HG02885 (cell line): ENCODE data around the gene MRPS33.
A peak's percentile ranks its signal among the peaks of the same experiment; 100 is the strongest.
"Not testable (repeated sequence)": the region's sequence is repeated elsewhere in the genome, so short reads cannot be mapped to it uniquely, and the experiment has no call there.

Source experiments
- ATAC-seq: cut with Tn5 transposase; IDR thresholded peaks from one replicate; pipeline ENCODE4 v1.9.1; 2021; ENCODE audit warnings: mild to moderate bottlenecking; ENCODE audit not compliant: unreplicated experiment, poor library complexity

Gene MRPS33

GRCh38 chr7:141014524-141015395 lies at the start of gene MRPS33:
MRPS33 (minus strand) TSS chr7:141014952; CDS start chr7:141010633, 4,319 bp downstream.
- peak; percentile 99 for ATAC-seq

GRCh38 chr7:141057788-141058187 lies 43.0 kb upstream of the MRPS33 start:
- no peak for ATAC-seq

DNA sequence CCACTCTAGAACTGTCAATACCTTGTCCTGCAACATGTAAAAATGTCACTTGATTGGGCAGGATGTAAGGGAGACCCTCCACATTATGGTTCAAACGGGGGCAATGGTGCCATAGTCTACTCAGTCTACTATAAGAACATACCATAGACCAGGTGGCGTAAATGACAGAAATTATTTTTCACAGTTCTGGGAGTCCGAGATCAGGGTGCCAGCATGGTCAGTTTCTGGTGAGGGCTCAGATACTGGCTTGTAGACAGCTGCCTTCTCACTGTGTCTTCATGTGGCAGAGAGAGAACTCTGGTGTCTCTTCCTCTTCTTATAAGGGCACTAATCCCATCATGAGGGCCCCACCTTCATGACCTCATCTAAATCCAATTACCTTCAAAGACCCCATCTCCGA lies 40.4 kb upstream of the MRPS33 start:
- ATAC-seq = no peak

GRCh38 chr7:141053626-141054025 lies 38.9 kb upstream of the MRPS33 start:
- ATAC-seq = no peak

DNA sequence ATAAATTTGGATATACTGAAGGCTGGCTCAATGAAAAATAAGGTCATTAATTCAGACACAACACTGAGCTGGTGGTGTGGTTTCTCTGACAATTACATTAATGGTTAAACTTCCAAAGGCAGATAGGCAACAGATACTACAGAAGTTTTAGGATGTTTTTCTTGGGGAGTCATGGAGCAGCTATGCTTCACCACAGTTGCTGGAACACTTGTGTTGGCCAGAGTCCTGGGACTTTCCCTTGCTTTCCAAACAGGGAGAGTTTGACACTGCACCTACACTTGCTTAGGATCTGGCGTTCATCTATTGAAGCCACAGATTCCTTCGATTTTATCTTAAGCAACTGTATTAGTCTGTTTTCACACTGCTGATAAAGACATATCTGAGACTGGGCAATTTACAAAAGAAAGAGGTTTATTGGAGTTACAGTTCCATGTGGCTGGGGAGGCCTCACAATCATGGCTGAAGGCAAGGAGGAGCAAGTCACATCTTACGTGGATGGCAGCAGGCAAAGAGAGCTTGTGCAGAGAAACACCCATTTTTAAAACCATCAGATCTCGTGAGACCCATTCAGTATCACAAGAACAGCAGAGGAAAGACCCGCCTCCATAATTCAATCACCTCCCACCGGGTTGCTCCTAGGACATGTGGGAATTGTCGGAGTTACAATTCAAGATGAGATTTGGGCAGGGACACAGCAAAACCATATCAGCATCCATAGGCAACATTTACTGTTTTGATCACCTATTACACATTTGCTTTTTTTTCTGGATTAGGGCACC lies 31.3 kb upstream of the MRPS33 start:
- no peak for ATAC-seq

DNA sequence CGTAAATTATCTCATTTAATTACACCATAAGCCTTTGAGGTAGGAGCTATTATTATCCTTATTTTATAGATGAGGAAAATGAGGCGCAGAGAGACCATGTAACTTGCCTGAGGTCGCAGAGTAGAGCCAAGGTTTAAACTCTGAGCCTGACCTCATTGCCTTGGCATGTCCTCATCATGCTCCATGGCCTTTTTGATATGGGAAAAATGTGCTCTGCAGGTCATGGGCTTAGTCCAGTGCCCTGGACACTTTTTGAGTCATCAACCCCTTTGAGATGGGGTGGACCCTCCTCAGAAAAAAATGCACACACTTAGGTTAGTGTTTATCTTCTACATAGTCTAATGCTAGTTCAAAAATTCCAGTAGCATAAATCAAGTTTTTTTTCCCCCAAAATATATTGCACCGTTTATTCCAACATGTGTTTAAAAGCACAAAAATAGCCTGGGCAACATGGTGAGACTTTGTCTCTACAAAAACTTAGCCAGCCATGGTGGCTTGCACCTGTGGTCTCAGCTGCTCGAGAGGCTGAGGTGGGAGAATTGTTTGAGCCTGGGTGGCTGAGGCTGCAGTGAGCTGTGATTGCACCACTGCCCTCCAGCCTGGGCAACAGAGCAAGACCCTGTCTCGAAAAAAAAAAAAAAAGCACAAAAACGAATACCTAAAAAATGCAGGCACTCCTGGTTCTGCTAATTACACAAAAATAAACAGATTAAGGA lies 30.5 kb upstream of the MRPS33 start:
- ATAC-seq = no peak

DNA sequence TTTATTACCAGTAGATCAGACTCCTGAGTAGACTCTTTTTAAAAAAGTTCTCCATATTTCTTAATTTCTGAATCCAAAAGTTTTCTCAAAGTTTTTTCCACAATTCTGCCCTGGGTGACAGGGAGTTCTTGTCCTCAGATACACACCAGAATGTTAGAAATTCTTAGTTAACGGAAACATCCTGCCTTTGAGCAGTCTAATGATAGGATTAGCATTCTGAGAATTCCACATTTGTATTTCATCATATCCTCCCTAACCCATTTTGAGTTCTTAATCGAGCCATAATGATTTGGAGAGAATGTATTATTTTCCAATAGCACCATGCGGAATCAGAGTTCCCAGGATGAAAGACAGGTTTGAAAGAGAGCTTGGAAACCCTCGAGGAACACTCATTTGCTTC lies 28.9 kb upstream of the MRPS33 start:
- ATAC-seq = no peak

- no peak for ATAC-seq
These were observed 27.8 kb upstream of the MRPS33 start for GRCh38 chr7:141042222-141043193.

DNA sequence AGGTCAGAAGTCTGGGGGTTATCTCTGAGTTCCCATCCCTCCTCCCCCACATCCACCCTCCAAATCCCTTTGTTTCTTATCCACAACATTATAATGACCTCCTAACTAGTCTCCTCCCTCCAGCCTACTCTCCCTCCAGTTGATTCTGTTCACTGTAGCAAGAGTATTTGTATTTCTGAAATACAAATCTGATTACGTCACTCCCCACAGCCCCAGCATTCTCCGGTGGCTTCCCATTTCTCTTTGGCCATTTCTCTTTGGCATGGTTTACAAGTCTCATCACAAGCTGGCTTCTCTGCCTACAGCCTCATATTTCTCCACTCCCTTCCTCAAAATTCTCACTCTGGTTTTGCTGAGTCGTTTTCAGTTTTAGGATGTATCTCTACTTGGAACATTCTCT lies 24.6 kb upstream of the MRPS33 start:
- no peak for ATAC-seq

- ATAC-seq = not testable (repeated sequence)
These were observed 23.3 kb upstream of the MRPS33 start for GRCh38 chr7:141038100-141038499.

GRCh38 chr7:141032539-141033323 lies 18.0 kb upstream of the MRPS33 start:
- ATAC-seq = not testable (repeated sequence)

GRCh38 chr7:141028767-141029166 lies 14.0 kb upstream of the MRPS33 start:
- no peak for ATAC-seq

- no peak for ATAC-seq
These were observed 12.3 kb upstream of the MRPS33 start for GRCh38 chr7:141027043-141027442.

DNA sequence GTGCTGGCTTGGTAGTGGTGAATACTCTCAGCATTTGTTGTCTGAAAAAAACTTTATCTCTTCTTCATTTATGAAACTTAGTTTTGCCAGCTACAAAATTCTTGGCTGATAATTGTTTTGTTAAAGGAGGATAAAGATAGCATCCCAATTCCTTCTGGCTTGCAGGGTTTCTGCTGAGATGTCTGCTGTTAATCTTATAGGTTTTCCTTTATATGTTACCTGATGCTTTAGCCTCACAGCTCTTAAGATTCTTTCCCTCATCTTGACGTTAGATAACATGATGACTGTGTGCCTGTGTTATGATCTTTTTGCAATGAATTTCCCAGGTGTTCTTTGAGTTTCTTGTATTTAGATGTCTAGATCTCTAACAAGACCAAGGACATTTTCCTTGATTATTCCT lies 9.9 kb upstream of the MRPS33 start:
- no peak for ATAC-seq

DNA sequence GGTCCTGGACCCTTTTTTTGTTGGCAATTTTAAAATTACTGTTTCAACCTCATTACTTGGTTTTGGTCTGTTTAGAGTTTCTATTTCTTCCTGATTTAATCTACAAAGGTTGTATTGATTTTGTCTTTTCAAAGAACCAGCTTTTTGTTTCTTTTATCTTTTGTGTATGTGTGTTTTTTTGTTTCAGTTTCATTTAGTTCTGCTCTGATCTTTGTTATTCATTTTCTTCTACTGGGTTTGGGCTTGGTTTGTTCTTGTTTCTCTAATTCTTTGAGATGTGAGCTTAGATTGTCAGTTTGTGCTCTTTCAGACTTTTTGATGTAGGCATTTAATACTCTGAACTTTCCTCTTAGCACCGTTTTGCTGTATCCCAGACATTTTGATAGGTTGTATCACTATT lies 8.5 kb upstream of the MRPS33 start:
- ATAC-seq = no peak

- no peak for ATAC-seq
These were observed 2.8 kb upstream of the MRPS33 start for GRCh38 chr7:141017555-141017954.

- no peak for ATAC-seq
These were observed 1.6 kb upstream of the MRPS33 start for GRCh38 chr7:141016349-141016748.

DNA sequence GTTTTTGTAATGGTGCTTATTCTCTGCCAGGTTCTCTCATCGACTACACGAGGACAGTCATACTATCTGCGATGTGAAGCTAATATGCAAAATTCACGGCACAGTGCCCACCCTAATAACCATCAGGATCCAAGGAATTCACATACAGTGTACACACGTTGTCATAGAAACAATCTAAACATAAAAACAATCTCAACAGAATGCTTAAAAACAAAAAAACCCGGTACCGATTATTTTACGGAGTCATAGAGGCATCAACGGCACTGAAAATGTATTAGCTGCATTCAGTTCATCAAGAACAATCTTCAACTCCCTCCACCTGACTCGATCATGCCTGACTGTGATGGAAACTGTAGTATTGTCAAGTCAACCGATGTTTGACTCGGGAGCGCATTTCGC lies 628 bp downstream of the MRPS33 start:
- peak; percentile 1 for ATAC-seq

DNA sequence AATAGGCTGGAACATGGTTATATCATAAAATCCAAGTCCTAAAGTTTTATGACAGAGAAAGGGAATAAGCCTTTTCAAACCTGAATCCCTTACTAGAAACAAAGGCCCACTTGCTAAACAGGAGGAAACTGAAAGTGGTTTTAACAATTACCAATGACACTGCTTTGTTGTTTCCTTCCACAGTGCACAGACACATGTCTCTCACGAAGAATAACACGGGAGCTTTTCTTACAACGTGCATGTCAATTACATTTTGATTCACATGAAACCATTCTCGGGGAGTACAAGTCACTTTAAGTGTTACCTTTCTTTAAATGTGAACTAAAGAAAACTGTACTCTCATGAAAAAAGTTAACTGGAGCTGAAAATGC lies 1.4 kb downstream of the MRPS33 start:
- no peak for ATAC-seq
